ENCODE data around the gene PPP1R9A.

DNA sequence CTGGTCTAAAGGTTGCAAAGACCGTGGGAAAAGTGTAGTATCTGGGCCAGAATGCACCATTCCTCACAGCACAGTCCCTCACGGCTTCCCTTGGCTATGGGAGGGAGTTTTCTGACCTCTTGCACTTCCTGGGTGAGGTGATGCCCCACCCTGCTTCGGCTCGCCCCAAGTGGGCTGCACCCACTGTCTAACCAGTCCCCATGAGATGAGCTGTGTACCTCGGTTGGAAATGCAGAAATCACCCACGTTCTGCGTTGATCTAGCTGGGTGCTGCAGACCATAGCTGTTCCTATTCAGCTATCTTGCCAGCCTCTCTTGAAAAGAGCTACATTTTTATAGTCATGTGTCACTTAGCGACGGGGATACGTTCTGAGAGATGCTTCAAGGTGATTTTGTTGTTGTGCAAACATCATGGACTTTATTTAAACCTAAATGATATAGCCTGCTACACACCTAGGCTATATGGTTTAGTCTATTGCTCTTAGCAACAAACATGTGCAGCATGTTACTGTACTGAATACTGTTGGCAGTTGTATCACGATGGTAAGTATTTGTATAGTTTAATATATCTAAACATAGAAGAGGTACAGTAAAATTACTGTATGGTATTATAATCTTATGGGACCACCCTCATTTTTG lies 120.0 kb downstream of the PPP1R9A start:
- TF ChIP-seq, protein P1, sequence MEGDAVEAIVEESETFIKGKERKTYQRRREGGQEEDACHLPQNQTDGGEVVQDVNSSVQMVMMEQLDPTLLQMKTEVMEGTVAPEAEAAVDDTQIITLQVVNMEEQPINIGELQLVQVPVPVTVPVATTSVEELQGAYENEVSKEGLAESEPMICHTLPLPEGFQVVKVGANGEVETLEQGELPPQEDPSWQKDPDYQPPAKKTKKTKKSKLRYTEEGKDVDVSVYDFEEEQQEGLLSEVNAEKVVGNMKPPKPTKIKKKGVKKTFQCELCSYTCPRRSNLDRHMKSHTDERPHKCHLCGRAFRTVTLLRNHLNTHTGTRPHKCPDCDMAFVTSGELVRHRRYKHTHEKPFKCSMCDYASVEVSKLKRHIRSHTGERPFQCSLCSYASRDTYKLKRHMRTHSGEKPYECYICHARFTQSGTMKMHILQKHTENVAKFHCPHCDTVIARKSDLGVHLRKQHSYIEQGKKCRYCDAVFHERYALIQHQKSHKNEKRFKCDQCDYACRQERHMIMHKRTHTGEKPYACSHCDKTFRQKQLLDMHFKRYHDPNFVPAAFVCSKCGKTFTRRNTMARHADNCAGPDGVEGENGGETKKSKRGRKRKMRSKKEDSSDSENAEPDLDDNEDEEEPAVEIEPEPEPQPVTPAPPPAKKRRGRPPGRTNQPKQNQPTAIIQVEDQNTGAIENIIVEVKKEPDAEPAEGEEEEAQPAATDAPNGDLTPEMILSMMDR (IDR thresholded peaks at IDR 0.05; ENCODE audit: low read depth, low read length, poor library complexity, severe bottlenecking), result no peak
- TF ChIP-seq EZH2phosphoT487 (IDR thresholded peaks at IDR 0.05; ENCODE audit: borderline replicate concordance, low read length), result no peak

All from DOHH2 (cell line).